ENCODE measurements around the gene FKBP5. TPM values are rescaled to one million over a fixed set of nuclear protein-coding genes. Genes with fewer than 3 reads are reported as not detected.

FKBP5 gene
- total and polyA plus RNA-seq, 9 of the 15 experiments (the other 6 are each of a cell fraction or from before 2014, with no cell fraction given): 32.7 to 151 (median 75.0) TPM

DNA sequence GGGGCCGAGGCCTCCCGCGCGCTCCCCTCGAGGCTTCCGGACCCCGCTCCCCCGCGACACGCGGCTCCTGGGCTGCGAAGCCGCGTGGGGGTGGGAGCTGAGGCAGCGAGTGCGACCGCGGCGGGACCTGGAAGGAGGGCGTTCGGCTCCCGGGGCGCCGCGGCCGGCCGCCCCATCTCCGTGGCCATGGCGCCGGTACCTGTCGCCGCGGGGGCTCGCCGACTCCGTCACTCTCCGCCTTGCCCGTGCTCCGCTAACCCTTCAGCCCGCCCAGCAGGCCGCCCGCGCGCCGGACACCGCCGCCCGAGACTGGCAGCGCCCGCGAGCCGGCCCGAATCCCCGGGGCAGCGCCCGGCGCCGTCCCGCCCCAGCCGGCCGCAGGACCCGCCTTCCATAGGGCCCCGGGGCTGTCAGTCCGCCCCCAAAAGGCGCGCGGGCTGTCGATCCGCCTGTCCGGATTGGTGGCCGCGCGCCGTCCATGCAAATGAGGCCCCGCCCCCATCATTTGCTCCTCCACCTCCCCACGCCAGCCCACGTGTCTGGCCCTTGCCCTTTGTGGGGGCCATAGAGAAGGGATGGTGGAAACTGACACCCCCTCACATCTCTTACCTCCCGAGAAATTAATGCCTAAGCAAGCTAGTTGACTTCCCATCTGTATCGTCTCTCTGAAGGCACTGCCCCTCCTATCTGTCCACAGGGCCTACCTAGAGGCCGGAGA lies at the start of gene FKBP5 (continued):
- no peak for TF ChIP-seq HMG20B (CRISPR knock-in tag; IDR thresholded peaks at IDR 0.05)
- no peak for TF ChIP-seq NFXL1 (CRISPR knock-in tag; IDR thresholded peaks at IDR 0.05)
- TF ChIP-seq OTX1 (CRISPR knock-in tag; IDR thresholded peaks at IDR 0.05): no peak
- TF ChIP-seq CREM (IDR thresholded peaks at IDR 0.05; ENCODE audit: low read depth): peak; percentile 65
- TF ChIP-seq CREB1 (IDR thresholded peaks at IDR 0.05): no peak; the same call in 1 of the 2 replicates
- TF ChIP-seq CREB1 (CRISPR knock-in tag; IDR thresholded peaks at IDR 0.05): peak; percentile 24; the same call in 1 of the 2 replicates
- TF ChIP-seq, protein P1, sequence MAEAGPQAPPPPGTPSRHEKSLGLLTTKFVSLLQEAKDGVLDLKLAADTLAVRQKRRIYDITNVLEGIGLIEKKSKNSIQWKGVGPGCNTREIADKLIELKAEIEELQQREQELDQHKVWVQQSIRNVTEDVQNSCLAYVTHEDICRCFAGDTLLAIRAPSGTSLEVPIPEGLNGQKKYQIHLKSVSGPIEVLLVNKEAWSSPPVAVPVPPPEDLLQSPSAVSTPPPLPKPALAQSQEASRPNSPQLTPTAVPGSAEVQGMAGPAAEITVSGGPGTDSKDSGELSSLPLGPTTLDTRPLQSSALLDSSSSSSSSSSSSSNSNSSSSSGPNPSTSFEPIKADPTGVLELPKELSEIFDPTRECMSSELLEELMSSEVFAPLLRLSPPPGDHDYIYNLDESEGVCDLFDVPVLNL (CRISPR knock-in tag; IDR thresholded peaks at IDR 0.05; ENCODE audit: low read depth): peak; percentile 82
- no peak for TF ChIP-seq NR3C1 (CRISPR knock-in tag; IDR thresholded peaks at IDR 0.05)
- TF ChIP-seq, protein P2, sequence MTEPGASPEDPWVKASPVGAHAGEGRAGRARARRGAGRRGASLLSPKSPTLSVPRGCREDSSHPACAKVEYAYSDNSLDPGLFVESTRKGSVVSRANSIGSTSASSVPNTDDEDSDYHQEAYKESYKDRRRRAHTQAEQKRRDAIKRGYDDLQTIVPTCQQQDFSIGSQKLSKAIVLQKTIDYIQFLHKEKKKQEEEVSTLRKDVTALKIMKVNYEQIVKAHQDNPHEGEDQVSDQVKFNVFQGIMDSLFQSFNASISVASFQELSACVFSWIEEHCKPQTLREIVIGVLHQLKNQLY (CRISPR knock-in tag; conservative IDR thresholded peaks at IDR 0.05): no peak
- peak; percentile 78 for TF ChIP-seq RAD51 (IDR thresholded peaks at IDR 0.05; ENCODE audit: borderline replicate concordance, low read depth)
- no peak for TF ChIP-seq NR2C2 (CRISPR knock-in tag; IDR thresholded peaks at IDR 0.05)
- peak; percentile 76 for TF ChIP-seq NR2C2 (tag; IDR thresholded peaks at IDR 0.05)
- TF ChIP-seq GTF2E2 (tag; IDR thresholded peaks at IDR 0.05): peak; percentile 56; the same call in 1 of the 2 replicates
- no peak for TF ChIP-seq ZKSCAN3 (CRISPR knock-in tag; IDR thresholded peaks at IDR 0.05)
- TF ChIP-seq, protein P3, sequence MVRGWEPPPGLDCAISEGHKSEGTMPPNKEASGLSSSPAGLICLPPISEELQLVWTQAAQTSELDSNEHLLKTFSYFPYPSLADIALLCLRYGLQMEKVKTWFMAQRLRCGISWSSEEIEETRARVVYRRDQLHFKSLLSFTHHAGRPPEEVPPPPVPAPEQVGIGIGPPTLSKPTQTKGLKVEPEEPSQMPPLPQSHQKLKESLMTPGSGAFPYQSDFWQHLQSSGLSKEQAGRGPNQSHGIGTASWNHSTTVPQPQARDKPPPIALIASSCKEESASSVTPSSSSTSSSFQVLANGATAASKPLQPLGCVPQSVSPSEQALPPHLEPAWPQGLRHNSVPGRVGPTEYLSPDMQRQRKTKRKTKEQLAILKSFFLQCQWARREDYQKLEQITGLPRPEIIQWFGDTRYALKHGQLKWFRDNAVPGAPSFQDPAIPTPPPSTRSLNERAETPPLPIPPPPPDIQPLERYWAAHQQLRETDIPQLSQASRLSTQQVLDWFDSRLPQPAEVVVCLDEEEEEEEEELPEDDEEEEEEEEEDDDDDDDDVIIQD (CRISPR knock-in tag; IDR thresholded peaks at IDR 0.05): peak; percentile 34; the same call in 1 of the 2 replicates
- peak in 1 of 2 experiments; percentile 41; a peak in 2 of 4 replicates for TF ChIP-seq SIN3A (IDR thresholded peaks at IDR 0.05; ENCODE audit: borderline replicate concordance in 2 of 2, control insufficient read depth in 1 of 2, low read depth in 2 of 2, low read length in 2 of 2)
- TF ChIP-seq SNRNP70 (optimal IDR thresholded peaks at IDR 0.05; ENCODE audit: low read depth, low read length): no peak
- TF ChIP-seq MYBL2 (IDR thresholded peaks at IDR 0.05; ENCODE audit: low read depth): no peak
- no peak for TF ChIP-seq MYBL2 (CRISPR knock-in tag; IDR thresholded peaks at IDR 0.05; ENCODE audit: borderline replicate concordance)
- TF ChIP-seq, protein P4, sequence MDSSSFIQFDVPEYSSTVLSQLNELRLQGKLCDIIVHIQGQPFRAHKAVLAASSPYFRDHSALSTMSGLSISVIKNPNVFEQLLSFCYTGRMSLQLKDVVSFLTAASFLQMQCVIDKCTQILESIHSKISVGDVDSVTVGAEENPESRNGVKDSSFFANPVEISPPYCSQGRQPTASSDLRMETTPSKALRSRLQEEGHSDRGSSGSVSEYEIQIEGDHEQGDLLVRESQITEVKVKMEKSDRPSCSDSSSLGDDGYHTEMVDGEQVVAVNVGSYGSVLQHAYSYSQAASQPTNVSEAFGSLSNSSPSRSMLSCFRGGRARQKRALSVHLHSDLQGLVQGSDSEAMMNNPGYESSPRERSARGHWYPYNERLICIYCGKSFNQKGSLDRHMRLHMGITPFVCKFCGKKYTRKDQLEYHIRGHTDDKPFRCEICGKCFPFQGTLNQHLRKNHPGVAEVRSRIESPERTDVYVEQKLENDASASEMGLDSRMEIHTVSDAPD (CRISPR knock-in tag; IDR thresholded peaks at IDR 0.05): no peak
- TF ChIP-seq ELF2 (CRISPR knock-in tag; IDR thresholded peaks at IDR 0.05): peak; percentile 50; the same call in 1 of the 2 replicates
- TF ChIP-seq CTBP1 (IDR thresholded peaks at IDR 0.05; ENCODE audit: borderline replicate concordance): peak; percentile 95; the same call in 1 of the 2 replicates
- no peak for TF ChIP-seq ZNF644 (tag; IDR thresholded peaks at IDR 0.05; ENCODE audit: low read depth)
- peak; percentile 70 for TF ChIP-seq POLR2A (conservative IDR thresholded peaks at IDR 0.05)
